Brain microvascular endothelial cell (primary cell): ENCODE data around the gene EMP2.

Experiments
- DNase-seq: peaks from one replicate; pipeline ENCODE4 v3.0.0-alpha.2; 2020
- H3K27ac ChIP-seq: fragments of 250-450 bp; sonication (Bioruptor Pico); 2 replicates; pipeline ENCODE4 v1.5.1; 2020; ENCODE audit warnings: mild to moderate bottlenecking, moderate library complexity
- H3K27me3 ChIP-seq: fragments of 250-450 bp; sonication (Bioruptor Pico); replicated peaks from 2 replicates; pipeline ENCODE4 v1.5.1; 2020; ENCODE audit warnings: mild to moderate bottlenecking
- H3K36me3 ChIP-seq: fragments of 250-450 bp; sonication (Bioruptor Pico); replicated peaks from 2 replicates; pipeline ENCODE4 v1.5.1; 2020; ENCODE audit warnings: mild to moderate bottlenecking
- H3K4me3 ChIP-seq: 2 replicates; pipeline ENCODE4 v1.5.1; 2011; ENCODE audit warnings: low read depth, mild to moderate bottlenecking, control low read depth, low read length, moderate library complexity
- CTCF ChIP-seq: IDR thresholded peaks from 2 replicates; pipeline ENCODE4 v1.5.1; 2011; ENCODE audit warnings: low read depth, mild to moderate bottlenecking, moderate library complexity, low read length, control low read depth, inconsistent platforms; ENCODE audit errors: missing control alignments
- in situ Hi-C: cut with HindIII; loops from 2 replicates; pipeline ENCODE4 v1.10.0; 2017; ENCODE audit warnings: low sequenced_read_pairs, low pct_ligation_motif_present

The EMP2 gene

GRCh38 chr16:10579575-10579964 is 828 bp downstream of the EMP2 start:
- in situ Hi-C loops = no loop called here
- DNase-seq = no peak
- no peaks in the 10 kb centered on the region for H3K27me3 ChIP-seq
- H3K4me3 ChIP-seq = peak overlapping the region; percentile 82
- TF ChIP-seq CTCF = no peak
- H3K36me3 ChIP-seq = no peaks in the 10 kb centered on the region
- no peak overlapping the region for H3K27ac ChIP-seq

- in situ Hi-C loops = no loop called here
- H3K36me3 ChIP-seq = no peaks in the 10 kb centered on the region
- peak overlapping the region; percentile 1 for H3K4me3 ChIP-seq
- H3K27me3 ChIP-seq = no peaks in the 10 kb centered on the region
- no peak for TF ChIP-seq CTCF
- no peak for DNase-seq
- no peak overlapping the region for H3K27ac ChIP-seq
Observed at GRCh38 chr16:10578474-10579316, 1.7 kb downstream of the EMP2 start.

- Histone ChIP-seq H3K27me3 (no peaks in the 10 kb centered on the region), H3K36me3 (no peaks in the 10 kb centered on the region), H3K4me3 (no peak overlapping the region), H3K27ac (no peak overlapping the region)
- in situ Hi-C loops = no loop called here
- DNase-seq = no peak
- no peak for TF ChIP-seq CTCF
Observed at GRCh38 chr16:10577305-10578202, 2.8 kb downstream of the EMP2 start.

GRCh38 chr16:10576390-10577304 is 3.8 kb downstream of the EMP2 start:
- DNase-seq = peak; percentile 8
- Histone ChIP-seq H3K4me3 (no peak overlapping the region), H3K27ac (no peak overlapping the region), H3K27me3 (no peaks in the 10 kb centered on the region), H3K36me3 (no peaks in the 10 kb centered on the region)
- TF ChIP-seq CTCF = no peak
- in situ Hi-C loops = no loop called here

- H3K27me3 ChIP-seq = no peaks in the 10 kb centered on the region
- DNase-seq = no peak
- TF ChIP-seq CTCF = no peak
- in situ Hi-C loops = no loop called here
- no peaks in the 10 kb centered on the region for H3K36me3 ChIP-seq
- no peak overlapping the region for H3K27ac ChIP-seq
- no peak overlapping the region for H3K4me3 ChIP-seq
Observed at GRCh38 chr16:10575506-10576130, 4.8 kb downstream of the EMP2 start.
